Stimulated activated CD8-positive, alpha-beta memory T cell treated with anti-CD3 and anti-CD28 coated beads, Interleukin-7, amount 100 ng/mL, for 4 hours (primary cell): ENCODE results near the gene FRMPD2.
"Not testable (repeated sequence)": the region's sequence is repeated elsewhere in the genome, so short reads cannot be mapped to it uniquely, and the experiment has no call there.

Experiments used
- DNase-seq, 2 donors: peaks; one replicate each; pipeline ENCODE4 v3.0.0-alpha.2; 2020; ENCODE audit warnings: low read depth in 2 of 2

FRMPD2 gene

GRCh38 chr10:48205918-48206317 lies 68.6 kb downstream of the FRMPD2 start:
- DNase-seq, result no peak

- DNase-seq, result no peak
These were observed 74.7 kb downstream of the FRMPD2 start for GRCh38 chr10:48199580-48200377.

GRCh38 chr10:48197236-48197899 lies 77.1 kb downstream of the FRMPD2 start:
- no peak for DNase-seq

GRCh38 chr10:48195803-48196202 lies 78.7 kb downstream of the FRMPD2 start:
- DNase-seq, result no peak

GRCh38 chr10:48194830-48195229 lies 79.7 kb downstream of the FRMPD2 start:
- no peak for DNase-seq

- DNase-seq, result no peak
These were observed 80.9 kb downstream of the FRMPD2 start for GRCh38 chr10:48193556-48193955.

GRCh38 chr10:48192881-48193450 lies 81.5 kb downstream of the FRMPD2 start:
- DNase-seq, result no peak

GRCh38 chr10:48187713-48188485 lies 86.6 kb downstream of the FRMPD2 start:
- no peak for DNase-seq

- DNase-seq, result no peak
These were observed 87.4 kb downstream of the FRMPD2 start for GRCh38 chr10:48187126-48187525.

- not testable (repeated sequence) for DNase-seq
These were observed 88.2 kb downstream of the FRMPD2 start for GRCh38 chr10:48186264-48186804.

- DNase-seq, result no peak
These were observed 90.3 kb downstream of the FRMPD2 start for GRCh38 chr10:48184224-48184623.

- DNase-seq, result not testable (repeated sequence)
These were observed 101.8 kb downstream of the FRMPD2 start for GRCh38 chr10:48172715-48173114.

GRCh38 chr10:48160670-48161069 lies 113.8 kb downstream of the FRMPD2 start:
- DNase-seq, result not testable (repeated sequence)

GRCh38 chr10:48160163-48160562 lies 114.3 kb downstream of the FRMPD2 start:
- not testable (repeated sequence) for DNase-seq

GRCh38 chr10:48154211-48155140 lies 120.0 kb downstream of the FRMPD2 start:
- DNase-seq, result not testable (repeated sequence)

- DNase-seq, result not testable (repeated sequence)
These were observed 126.9 kb downstream of the FRMPD2 start for GRCh38 chr10:48147643-48148042.

- not testable (repeated sequence) for DNase-seq
These were observed 130.5 kb downstream of the FRMPD2 start for GRCh38 chr10:48143721-48144642.

- DNase-seq, result not testable (repeated sequence)
These were observed 133.5 kb downstream of the FRMPD2 start for GRCh38 chr10:48140949-48141348.
